Measurements from ENCODE around the gene FSTL4.

DNA sequence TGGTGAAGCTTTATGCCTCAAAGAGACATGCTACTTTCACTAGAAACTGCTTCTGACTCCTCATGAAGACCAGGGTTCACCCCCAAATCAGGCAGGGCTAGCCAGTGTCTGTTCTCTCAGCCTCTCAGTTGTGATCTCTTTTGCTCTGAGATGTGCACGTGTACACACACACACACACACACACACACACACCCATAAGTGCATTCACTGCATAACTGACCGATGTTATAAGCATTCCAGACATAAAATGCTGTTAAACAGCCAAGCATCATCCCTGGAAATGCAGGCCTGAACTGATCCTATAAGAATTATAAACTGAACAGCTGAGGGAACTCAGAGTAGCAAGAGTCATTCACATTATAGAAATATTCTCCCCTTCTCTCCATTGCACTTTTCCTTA is 85.0 kb downstream of the FSTL4 start:
- no peak for TF ChIP-seq POLR2A (IDR thresholded peaks at IDR 0.05)
- TF ChIP-seq, protein P1, sequence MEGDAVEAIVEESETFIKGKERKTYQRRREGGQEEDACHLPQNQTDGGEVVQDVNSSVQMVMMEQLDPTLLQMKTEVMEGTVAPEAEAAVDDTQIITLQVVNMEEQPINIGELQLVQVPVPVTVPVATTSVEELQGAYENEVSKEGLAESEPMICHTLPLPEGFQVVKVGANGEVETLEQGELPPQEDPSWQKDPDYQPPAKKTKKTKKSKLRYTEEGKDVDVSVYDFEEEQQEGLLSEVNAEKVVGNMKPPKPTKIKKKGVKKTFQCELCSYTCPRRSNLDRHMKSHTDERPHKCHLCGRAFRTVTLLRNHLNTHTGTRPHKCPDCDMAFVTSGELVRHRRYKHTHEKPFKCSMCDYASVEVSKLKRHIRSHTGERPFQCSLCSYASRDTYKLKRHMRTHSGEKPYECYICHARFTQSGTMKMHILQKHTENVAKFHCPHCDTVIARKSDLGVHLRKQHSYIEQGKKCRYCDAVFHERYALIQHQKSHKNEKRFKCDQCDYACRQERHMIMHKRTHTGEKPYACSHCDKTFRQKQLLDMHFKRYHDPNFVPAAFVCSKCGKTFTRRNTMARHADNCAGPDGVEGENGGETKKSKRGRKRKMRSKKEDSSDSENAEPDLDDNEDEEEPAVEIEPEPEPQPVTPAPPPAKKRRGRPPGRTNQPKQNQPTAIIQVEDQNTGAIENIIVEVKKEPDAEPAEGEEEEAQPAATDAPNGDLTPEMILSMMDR (IDR thresholded peaks at IDR 0.05) = no peak

Measured in ovary (tissue), 3 donors.